GM13977 (cell line): ENCODE measurements around the gene ZNF780B.

Source experiments
- DNase-seq: peaks from one replicate; pipeline ENCODE4 v3.0.0; 2012; ENCODE audit warnings: low spot score
- CTCF ChIP-seq: IDR thresholded peaks from 2 replicates; pipeline ENCODE4 v1.5.1; 2012; ENCODE audit warnings: mild to moderate bottlenecking, control low read depth; ENCODE audit not compliant: insufficient read depth; ENCODE audit errors: extremely low read depth, missing control alignments
- in situ Hi-C: fragments of 300-500 bp; cut with MboI; formaldehyde crosslinking; loops from one replicate; pipeline ENCODE4 v1.12.0; 2022; ENCODE audit warnings: low sequenced_read_pairs, low pct_unique_long_range_greater_than_20kb, mixed read lengths, inconsistent platforms; ENCODE audit not compliant: unreplicated experiment

ZNF780B gene

GRCh38 chr19:39997638-39998216 is 58.3 kb downstream of the ZNF780B start:
- no peak for TF ChIP-seq CTCF
- in situ Hi-C loops, result no loop called here
- peak; percentile 50 for DNase-seq

- peak; percentile 91 for DNase-seq
- in situ Hi-C loops, result no loop called here
- no peak for TF ChIP-seq CTCF
These were observed 59.0 kb downstream of the ZNF780B start, which contains the start of gene ZNF546 for GRCh38 chr19:39996811-39997637. TSS of gene ZNF546 (plus strand) at chr19:39997060. CDS start at chr19:39998327, 1,267 bp downstream.

- DNase-seq, result peak; percentile 39
- TF ChIP-seq CTCF, result no peak
- in situ Hi-C loops, result no loop called here
These were observed 59.7 kb downstream of the ZNF780B start for GRCh38 chr19:39996218-39996810.

- TF ChIP-seq CTCF, result no peak
- DNase-seq, result no peak
- in situ Hi-C loops, result no loop called here
These were observed 60.2 kb downstream of the ZNF780B start for GRCh38 chr19:39995794-39996193.

- in situ Hi-C loops, result no loop called here
- no peak for TF ChIP-seq CTCF
- no peak for DNase-seq
These were observed 61.7 kb downstream of the ZNF780B start for GRCh38 chr19:39994361-39994760.

- DNase-seq, result no peak
- TF ChIP-seq CTCF, result no peak
- in situ Hi-C loops, result no loop called here
These were observed 62.4 kb downstream of the ZNF780B start for GRCh38 chr19:39993605-39994004.
